Large intestine (tissue), 3 donors: ENCODE data around the gene KCNAB3. TPM values are rescaled to one million over a fixed set of nuclear protein-coding genes. Genes with fewer than 3 reads are reported as not detected.

Experiments used
- DNase-seq, 2 donors: peaks; one replicate each; pipeline versions ENCODE4 v3.0.0 to v3.0.0-alpha.2; 2013
- H3K27ac ChIP-seq: one replicate; pipeline ENCODE4 v1.5.1; 2013; ENCODE audit warnings: low read length
- H3K27me3 ChIP-seq: 2 replicates; pipeline ENCODE4 v1.6.1; 2013; ENCODE audit warnings: low read length; ENCODE audit not compliant: control insufficient read depth, insufficient read depth
- H3K36me3 ChIP-seq: 2 replicates; pipeline ENCODE4 v1.6.1; 2013; ENCODE audit warnings: low read length; ENCODE audit not compliant: control insufficient read depth, insufficient read depth
- H3K4me1 ChIP-seq: one replicate; pipeline ENCODE4 v1.6.1; 2013; ENCODE audit warnings: low read length; ENCODE audit not compliant: control insufficient read depth, insufficient read depth
- H3K4me3 ChIP-seq: one replicate; pipeline ENCODE4 v1.5.1; 2013; ENCODE audit warnings: low read length
- H3K9me3 ChIP-seq: one replicate; pipeline ENCODE4 v1.6.1; 2013; ENCODE audit warnings: mild to moderate bottlenecking, low read depth, low read length, moderate library complexity; ENCODE audit not compliant: control insufficient read depth
- WGBS: methylation state at CpG from one replicate; pipeline ENCODE4 v1.1.5; 2013; ENCODE audit warnings: low lambda C conversion rate; ENCODE audit not compliant: insufficient coverage; 5-methylcytosine and 5-hydroxymethylcytosine counted together
- polyA plus RNA-seq: library from polyadenylated mRNA; unstranded; fragments of 120-200 nt; gene quantifications from one replicate; pipeline ENCODE4 v1.2.1, GENCODE V29; 2013

KCNAB3 gene
- polyA plus RNA-seq, 1 donor = 5.3 TPM

- no peak for DNase-seq
- H3K27ac ChIP-seq = no peak overlapping the region
- no peaks in the 10 kb centered on the region for H3K9me3 ChIP-seq
- no peaks in the 10 kb centered on the region for H3K4me1 ChIP-seq
- H3K27me3 ChIP-seq = no peaks in the 10 kb centered on the region
- no CpG with 5 or more reads among the region's 22 CpGs for WGBS
- H3K36me3 ChIP-seq = peaks cover 97% of the 10 kb centered on the region
- no peak overlapping the region for H3K4me3 ChIP-seq
Measured at GRCh38 chr17:7903154-7904103, 26.2 kb downstream of the KCNAB3 start.

GRCh38 chr17:7897773-7898172 lies 31.9 kb downstream of the KCNAB3 start:
- 63% methylated on average over 3 of the region's 6 CpGs for WGBS
- Histone ChIP-seq H3K4me1 (no peaks in the 10 kb centered on the region), H3K27me3 (no peaks in the 10 kb centered on the region), H3K36me3 (peaks cover 85% of the 10 kb centered on the region), H3K27ac (no peak overlapping the region), H3K4me3 (no peak overlapping the region), H3K9me3 (no peaks in the 10 kb centered on the region)
- DNase-seq = peak in 1 of 2 donors; percentile 50

- no peak overlapping the region for H3K4me3 ChIP-seq
- no peaks in the 10 kb centered on the region for H3K9me3 ChIP-seq
- 87% methylated on average over 4 of the region's 13 CpGs for WGBS
- no peaks in the 10 kb centered on the region for H3K4me1 ChIP-seq
- no peak overlapping the region for H3K27ac ChIP-seq
- no peak for DNase-seq
- H3K36me3 ChIP-seq = peaks cover 81% of the 10 kb centered on the region
- no peaks in the 10 kb centered on the region for H3K27me3 ChIP-seq
Measured at GRCh38 chr17:7897090-7897489, 32.6 kb downstream of the KCNAB3 start.

GRCh38 chr17:7894866-7895265 lies 34.8 kb downstream of the KCNAB3 start:
- H3K36me3 ChIP-seq = peaks cover 80% of the 10 kb centered on the region
- DNase-seq = no peak
- no peak overlapping the region for H3K4me3 ChIP-seq
- no peak overlapping the region for H3K27ac ChIP-seq
- H3K4me1 ChIP-seq = peaks cover 2% of the 10 kb centered on the region
- no peaks in the 10 kb centered on the region for H3K9me3 ChIP-seq
- no CpG with 5 or more reads among the region's 8 CpGs for WGBS
- no peaks in the 10 kb centered on the region for H3K27me3 ChIP-seq

DNA sequence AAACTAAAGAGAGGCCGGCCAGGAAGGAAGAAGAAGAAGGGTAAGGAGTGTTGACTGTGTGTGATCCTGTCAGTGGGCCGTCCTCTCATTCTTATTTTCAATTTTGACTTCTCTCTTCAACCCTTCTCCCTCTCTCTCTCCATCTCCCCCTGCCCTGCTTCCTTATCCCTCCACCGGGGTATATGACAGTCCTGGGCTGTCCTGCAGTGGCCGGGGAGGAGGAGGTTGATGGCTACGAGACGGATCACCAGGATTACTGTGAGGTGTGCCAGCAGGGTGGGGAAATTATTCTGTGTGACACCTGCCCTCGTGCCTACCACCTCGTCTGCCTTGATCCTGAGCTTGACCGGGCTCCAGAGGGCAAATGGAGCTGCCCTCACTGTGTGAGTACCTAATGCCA lies 35.4 kb downstream of the KCNAB3 start:
- Histone ChIP-seq H3K4me3 (no peak overlapping the region), H3K36me3 (peaks cover 74% of the 10 kb centered on the region), H3K9me3 (no peaks in the 10 kb centered on the region), H3K27ac (no peak overlapping the region), H3K4me1 (peaks cover 8% of the 10 kb centered on the region), H3K27me3 (no peaks in the 10 kb centered on the region)
- DNase-seq = no peak
- WGBS = no CpG with 5 or more reads among the region's 9 CpGs

DNA sequence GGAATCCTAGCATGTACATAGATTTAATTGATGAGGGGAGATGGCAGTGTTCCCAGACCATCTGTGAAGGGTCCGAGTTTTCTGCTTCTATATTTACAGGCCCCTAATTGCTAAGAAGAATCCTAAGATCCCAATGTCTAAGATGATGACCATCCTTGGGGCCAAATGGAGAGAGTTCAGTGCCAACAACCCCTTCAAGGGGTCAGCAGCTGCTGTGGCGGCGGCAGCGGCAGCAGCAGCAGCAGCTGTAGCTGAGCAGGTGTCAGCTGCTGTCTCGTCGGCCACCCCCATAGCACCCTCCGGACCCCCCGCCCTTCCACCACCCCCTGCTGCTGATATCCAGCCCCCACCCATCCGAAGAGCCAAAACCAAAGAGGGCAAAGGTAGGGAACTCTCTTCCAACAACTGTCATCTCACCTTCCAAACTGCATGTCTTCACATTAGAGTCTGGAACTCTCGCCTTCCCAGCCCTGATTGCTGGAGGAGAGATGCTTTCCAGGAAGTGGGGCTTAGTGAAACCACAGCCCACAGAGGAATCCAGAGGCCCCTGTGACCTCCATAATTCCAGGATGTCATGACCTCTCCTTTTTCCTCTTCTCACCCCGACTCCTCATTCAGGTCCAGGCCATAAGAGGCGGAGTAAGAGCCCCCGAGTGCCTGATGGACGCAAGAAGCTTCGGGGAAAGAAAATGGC lies 36.3 kb downstream of the KCNAB3 start:
- no peaks in the 10 kb centered on the region for H3K9me3 ChIP-seq
- H3K4me3 ChIP-seq = no peak overlapping the region
- peaks cover 17% of the 10 kb centered on the region for H3K4me1 ChIP-seq
- H3K27ac ChIP-seq = no peak overlapping the region
- no peaks in the 10 kb centered on the region for H3K27me3 ChIP-seq
- H3K36me3 ChIP-seq = peaks cover 65% of the 10 kb centered on the region
- WGBS = 90% methylated on average over 3 of the region's 15 CpGs
- no peak for DNase-seq

DNA sequence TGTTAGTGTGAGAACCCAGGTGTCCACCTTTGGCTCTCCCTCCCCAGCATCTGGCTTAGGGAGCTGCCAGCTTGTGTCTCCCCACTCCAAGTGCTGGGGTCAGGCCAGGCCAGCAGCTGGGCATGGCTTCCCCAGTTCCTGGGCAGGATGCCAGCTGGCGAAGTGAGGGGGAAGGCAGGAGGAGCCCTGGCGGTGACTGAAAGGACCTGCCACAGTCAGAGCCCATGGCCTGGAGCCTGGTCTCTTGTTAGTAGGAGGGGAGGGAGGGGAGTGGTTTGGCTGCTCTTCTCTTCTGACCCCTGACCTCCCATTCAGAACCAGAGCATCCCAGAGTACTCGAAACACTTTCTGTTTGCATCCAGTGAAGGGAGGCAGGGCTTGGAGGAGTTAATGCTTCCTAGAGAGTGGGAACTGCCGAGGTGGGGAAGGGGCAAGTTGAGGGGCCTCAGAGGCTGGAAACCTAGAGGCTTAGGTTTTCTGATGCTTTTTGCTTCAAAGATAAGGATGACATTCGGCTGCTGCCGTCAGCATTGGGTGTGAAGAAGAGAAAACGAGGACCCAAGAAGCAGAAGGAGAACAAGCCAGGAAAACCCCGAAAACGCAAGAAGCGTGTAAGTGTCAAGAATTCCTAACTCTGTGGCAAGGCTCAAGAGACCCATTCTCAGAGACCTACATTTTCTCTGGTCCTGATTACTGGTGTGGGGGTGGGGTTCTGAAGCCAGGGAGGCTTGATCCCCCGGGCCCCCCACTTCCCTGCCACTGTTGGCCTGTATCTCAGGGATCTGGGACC lies 40.3 kb downstream of the KCNAB3 start:
- no peaks in the 10 kb centered on the region for H3K27me3 ChIP-seq
- H3K4me1 ChIP-seq = peaks cover 40% of the 10 kb centered on the region
- peaks cover 35% of the 10 kb centered on the region for H3K36me3 ChIP-seq
- H3K9me3 ChIP-seq = no peaks in the 10 kb centered on the region
- H3K4me3 ChIP-seq = no peak overlapping the region
- H3K27ac ChIP-seq = peak overlapping the region; percentile 87
- no CpG with 5 or more reads among the region's 11 CpGs for WGBS
- peak; percentile 76 to 79 for DNase-seq

DNA sequence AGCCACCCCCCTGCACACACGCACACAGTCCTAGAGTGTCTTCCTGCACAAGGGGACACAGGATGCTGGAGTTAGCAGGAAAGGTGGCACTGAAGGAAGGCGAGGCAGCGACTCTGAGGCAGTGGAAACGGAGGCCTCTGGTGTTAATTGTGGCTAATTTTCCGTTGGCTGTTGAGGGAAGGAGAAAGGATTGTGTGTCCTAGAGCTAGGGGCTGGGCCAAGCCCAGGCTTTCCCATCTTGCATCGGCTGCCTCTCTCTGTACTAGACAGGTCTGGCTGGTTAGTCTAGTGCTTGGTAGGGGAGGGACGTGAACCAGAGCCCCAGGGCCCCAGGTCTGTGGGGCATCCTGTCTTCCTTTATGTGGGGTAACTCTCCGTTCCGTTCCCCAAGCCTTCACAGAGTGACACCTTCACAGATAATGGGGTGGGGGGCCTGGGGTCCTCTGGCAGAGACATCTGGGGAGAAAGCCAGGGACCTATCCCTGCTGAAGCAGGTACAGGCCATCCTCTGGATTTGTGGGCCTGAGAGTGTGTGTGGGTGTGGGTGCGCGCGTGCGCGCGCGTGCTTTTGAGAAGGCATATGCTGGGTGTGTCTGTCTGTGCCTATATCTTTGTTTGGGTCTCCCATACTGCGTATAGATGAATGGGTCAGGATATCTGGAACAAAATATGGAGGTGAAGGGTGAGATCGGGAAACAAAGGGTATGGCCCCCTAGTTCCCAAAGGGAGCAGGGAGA lies 41.3 kb downstream of the KCNAB3 start, which contains the start of gene CHD3:
CHD3 (plus strand) TSS at position 606 of the 737 bp plus-strand sequence. CDS start 212 bp downstream, outside the sequence.
- Histone ChIP-seq H3K4me3 (peak within 1 kb of the TSS; percentile 79), H3K4me1 (peaks cover 46% of the 10 kb centered on the region), H3K36me3 (peaks cover 25% of the 10 kb centered on the region), H3K27me3 (no peaks in the 10 kb centered on the region), H3K27ac (peak within 1 kb of the TSS; percentile 87), H3K9me3 (no peaks in the 10 kb centered on the region)
- 18% methylated on average over 3 of the region's 18 CpGs for WGBS
- DNase-seq = no peak

DNA sequence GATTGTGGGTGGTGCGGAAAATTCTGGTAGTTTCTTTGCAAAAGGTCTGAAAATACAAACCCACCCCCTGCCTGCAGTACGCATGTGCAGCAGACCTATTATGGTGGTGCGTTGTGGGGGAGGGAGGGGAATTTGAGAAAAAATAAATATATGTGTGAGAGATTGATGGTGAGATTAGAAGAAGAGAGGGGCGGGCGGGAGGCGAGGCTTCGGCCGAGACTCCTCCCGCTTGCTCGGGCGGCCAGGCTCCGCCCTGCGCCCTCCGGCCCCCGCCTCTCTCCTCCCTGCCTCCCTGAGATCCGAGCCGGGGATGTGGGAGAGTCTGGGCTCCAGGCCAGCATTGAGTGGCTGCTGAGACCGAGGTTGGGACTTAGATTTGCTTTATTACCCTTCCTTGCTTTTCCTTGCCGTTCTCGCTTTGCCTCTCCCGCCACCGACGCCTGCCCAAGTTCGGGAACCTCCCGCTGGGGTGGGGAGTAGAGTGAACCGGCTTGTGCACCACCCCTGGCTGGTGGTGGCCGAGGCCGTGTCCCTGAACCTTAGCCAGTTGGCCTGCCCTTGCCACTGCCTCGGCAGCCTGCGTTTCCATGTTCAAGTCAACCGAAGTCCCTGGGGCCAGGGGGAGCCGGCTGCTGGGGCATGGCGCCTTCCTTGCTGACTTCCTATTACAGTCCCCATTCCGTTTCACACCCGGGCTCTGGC lies 42.0 kb downstream of the KCNAB3 start:
- peaks cover 20% of the 10 kb centered on the region for H3K36me3 ChIP-seq
- peak overlapping the region; percentile 79 for H3K4me3 ChIP-seq
- H3K27ac ChIP-seq = peak overlapping the region; percentile 87
- WGBS = no CpG with 5 or more reads among the region's 35 CpGs
- no peaks in the 10 kb centered on the region for H3K9me3 ChIP-seq
- H3K27me3 ChIP-seq = no peaks in the 10 kb centered on the region
- H3K4me1 ChIP-seq = peaks cover 48% of the 10 kb centered on the region
- peak; percentile 90 to 94 for DNase-seq
